RCC 7860 (cell line): ENCODE results near the gene PMEL.
"Not testable (repeated sequence)": the region's sequence is repeated elsewhere in the genome, so short reads cannot be mapped to it uniquely, and the experiment has no call there.

ENCODE experiments used
- DNase-seq: peaks from one replicate; pipeline ENCODE4 v3.0.0-alpha.2; 2015; ENCODE audit warnings: low spot score
- FAIRE-seq: peaks from 2 replicates; lab custom pipeline; 2012; peaks lifted over from hg19 to GRCh38; lab: Jason Lieb, UNC

The PMEL gene

DNA sequence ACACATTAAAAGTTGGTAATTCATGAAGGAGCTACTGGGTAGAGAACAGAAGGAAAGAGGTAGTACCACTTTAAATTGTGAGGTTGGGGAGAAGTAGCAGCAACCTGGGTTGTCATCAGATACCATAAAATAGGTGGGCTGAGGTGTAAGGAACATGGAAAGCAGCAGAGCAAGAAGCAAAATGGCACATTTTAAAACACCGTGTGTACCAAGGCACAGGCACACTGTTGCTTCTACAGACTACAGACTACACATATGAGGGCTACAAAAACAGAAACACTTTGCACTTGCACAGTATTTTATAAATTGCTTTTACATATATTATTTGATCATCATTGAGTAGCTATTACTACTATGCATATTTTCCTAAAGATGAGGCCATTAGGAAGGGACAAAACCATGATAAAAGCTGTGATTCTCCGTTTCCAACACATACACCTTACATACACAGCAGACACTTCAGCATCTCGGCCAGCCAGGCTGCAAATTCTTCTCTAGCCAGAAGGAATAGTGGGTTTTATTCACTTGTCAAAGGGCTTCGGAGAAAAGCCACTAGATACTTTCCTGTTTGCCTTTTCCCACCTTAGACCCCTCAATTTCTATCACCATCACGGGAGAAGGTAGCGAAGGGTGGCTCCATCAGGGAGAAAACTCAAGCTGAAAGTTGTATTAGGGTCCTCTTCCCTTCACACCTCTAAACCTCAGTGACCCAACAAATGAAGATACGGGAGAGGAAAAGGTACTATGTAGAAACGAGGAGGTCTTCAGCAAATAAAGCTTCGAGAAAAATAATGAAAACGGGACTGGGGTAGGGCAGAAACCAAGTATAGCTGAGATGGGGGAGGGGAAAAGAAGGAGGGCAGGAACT lies 39.7 kb downstream of the PMEL start:
- FAIRE-seq (no peak), DNase-seq (no peak)

DNA sequence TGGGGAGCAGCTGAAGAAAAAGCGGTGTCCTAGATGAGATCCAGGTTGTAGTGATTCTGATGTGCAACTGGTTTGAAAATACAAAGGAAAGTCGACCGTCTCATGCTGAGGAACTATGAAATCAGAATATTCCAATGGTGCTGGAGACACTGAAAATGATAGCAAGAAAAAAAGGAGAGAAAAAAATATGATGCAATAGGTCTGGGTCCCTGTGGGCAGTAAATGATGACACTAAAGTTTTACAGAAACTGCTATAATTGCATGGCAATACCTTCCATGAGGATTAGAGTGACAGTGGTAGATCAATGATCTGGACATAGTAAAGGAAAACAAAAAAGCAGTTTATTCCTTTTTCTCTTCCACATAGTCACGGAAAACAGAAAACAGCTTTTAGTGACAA lies 40.5 kb downstream of the PMEL start:
- DNase-seq (no peak), FAIRE-seq (no peak)

DNA sequence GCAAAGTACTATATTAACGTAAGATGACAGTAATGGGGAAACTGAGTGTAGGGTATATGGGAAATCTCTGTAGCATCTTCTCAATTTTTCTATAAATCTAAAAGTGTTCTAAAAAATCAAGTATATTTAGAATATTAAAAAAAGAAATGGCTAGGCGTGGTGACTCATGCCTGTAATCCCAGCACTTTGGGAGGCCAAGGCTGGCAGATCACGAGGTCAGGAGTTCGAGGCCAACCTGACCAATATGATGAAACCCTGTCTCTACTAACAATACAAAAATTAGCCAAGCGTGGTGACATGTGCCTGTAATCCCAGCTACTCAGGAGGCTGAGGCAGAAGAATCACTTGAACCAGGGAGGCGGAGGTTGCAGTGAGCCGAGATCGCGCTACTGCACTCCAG lies 42.2 kb downstream of the PMEL start:
- FAIRE-seq, DNase-seq: not testable (repeated sequence)

DNA sequence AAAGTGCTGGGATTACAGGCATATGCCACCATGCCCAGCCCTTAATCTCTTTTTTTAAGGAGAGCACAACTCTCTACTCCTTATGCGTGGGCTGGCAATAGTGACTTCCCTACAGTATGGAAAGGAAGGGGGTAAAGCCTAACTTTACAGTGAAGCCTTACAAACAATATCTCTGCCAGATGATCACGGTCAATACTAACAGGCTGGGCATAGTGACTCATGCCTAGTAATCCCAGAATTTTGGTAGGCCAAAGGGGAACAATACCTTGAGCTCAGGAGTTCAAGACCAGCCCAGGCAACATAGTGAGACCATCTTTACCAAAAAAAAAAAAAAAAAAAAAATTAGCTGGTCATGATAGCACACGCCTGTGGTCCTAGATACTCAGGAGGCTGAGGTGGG lies 43.7 kb downstream of the PMEL start:
- FAIRE-seq (no peak), DNase-seq (no peak)

DNA sequence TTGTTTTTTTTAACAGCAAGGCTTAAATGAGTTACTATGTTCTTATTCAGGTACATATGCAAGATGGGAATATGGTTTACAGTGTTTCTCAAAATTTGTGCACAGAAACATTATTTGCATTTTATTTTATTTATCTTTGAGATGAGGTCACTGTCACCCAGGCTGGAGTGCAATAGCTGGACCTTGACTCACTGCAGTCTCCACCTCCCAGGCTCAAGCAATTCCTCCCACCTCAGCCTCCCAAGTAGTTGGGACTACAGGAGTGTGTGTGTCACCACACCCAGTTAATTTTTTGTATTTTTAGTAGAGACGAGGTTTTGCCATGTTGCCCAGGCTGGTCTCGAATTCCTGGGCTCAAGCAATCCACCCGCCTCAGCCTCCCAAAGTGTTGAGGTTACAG lies 46.8 kb downstream of the PMEL start:
- FAIRE-seq, result not testable (repeated sequence)
- DNase-seq, result peak; percentile 38

DNA sequence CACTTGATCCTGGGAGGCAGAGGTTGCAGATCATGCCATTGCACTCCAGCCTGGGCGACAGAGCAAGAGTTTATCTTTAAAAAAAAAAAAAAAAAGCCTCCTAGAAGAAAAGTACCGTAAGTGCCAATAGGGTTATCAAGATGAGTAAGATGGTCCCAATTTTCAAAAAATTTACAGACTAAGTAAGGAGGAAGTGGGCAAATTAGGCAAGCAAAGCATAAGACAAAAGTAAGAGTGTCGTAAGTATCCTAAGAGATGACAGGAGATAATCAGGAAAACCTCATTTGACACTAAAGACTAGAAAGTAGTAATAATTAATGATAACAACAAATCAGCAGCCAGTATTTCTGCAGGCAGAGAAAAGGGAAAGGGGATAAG lies 50.4 kb downstream of the PMEL start:
- FAIRE-seq (no peak), DNase-seq (no peak)

DNA sequence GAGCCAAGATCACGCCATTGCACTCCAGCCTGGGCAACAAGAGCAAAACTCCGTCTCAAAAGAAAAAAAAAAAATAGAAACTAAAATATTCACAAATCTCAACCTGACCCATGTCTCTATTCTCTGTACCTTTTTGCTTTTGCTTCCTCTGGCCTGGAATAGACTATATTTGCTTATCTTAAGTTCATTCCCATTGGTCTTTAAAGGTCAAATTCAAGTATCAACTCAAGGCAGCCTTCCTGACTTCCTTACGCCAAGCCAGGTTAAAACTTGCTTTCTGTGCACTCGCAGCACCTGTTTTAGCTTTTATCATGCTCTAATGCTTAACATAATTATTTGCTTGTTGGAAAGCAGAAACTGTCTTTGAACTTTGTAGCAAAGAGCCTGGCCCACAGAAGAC lies 52.9 kb downstream of the PMEL start:
- FAIRE-seq (no peak), DNase-seq (no peak)

DNA sequence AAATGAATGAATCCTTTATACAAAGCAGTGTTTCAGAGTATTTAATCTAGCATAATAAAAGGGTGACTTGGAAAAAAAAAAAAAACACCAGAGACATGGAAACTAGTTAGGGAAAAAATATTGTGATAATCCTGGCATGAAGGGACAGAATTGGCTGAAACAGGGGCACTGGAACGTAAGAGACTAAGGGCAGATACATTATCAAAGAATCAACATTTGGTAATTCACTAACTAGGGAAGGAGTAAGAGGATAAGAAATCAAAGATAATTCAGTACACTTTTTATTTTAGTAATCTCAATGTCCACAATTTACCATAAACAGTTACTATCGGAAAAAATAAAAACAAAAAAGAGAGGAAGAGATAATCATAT lies 56.3 kb downstream of the PMEL start:
- FAIRE-seq (no peak), DNase-seq (no peak)

DNA sequence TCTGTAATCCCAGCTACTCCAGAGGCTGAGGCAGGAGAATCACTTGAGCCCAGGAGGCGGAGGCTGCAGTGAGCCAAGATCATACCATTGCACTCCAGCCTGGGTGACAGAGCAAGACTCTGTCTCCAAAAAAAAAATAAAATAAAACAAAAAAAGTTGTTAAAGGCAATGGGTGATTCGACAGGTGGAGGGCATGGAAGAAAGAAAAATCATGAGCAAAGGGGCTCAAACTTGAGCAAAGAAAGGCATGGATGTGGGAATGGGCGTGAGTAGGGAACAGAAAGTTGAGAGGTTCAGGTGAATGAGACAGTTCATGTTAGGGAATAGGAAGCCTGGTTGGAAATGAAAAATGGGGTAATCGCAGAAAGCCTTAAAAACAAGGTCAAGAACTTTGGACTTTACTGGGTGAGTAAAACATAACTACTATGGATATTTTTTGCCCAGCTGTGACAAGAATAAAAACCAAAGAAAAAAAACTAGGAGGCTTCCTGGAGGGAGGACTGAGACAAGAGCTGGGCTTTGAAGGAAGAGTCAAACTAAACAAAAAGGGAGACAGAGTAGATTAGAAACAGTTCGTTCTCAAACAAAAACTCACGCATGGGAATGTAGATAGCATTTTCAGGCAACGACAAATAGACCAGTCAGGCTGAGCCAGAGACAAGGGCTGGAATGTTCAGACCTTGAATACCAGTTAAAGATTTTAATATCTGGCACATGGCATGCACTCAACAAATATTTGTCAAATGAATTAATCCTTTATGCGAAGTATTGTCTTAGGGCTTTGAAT lies 56.9 kb downstream of the PMEL start:
- DNase-seq (no peak), FAIRE-seq (no peak)

DNA sequence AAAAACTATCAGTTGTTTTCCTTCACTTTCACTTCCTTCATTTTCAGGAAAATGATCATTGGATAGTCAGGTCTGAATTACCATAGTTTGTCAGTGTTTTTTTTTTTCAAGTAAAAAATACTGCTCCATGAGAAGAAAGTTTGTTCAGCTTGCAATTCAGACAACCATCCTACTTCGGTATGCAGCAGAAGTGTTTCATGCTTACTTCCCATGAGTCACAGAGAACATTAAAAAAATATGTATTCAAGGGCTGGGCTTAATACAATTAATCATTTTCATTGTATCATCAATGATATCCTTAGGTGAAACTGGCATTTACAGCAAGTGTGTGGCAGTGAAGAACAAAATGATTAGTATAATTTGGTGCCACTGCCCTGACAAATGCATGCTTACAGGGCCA lies 59.8 kb downstream of the PMEL start:
- no peak for DNase-seq
- no peak for FAIRE-seq
